COLO668 (cell line): ENCODE measurements around the gene HMX1.

Experiments
- DNase-seq: peaks from one replicate; lab custom pipeline; 2025; ENCODE audit not compliant: unreplicated experiment; lab: John Stamatoyannopoulos, UW

The HMX1 gene

DNA sequence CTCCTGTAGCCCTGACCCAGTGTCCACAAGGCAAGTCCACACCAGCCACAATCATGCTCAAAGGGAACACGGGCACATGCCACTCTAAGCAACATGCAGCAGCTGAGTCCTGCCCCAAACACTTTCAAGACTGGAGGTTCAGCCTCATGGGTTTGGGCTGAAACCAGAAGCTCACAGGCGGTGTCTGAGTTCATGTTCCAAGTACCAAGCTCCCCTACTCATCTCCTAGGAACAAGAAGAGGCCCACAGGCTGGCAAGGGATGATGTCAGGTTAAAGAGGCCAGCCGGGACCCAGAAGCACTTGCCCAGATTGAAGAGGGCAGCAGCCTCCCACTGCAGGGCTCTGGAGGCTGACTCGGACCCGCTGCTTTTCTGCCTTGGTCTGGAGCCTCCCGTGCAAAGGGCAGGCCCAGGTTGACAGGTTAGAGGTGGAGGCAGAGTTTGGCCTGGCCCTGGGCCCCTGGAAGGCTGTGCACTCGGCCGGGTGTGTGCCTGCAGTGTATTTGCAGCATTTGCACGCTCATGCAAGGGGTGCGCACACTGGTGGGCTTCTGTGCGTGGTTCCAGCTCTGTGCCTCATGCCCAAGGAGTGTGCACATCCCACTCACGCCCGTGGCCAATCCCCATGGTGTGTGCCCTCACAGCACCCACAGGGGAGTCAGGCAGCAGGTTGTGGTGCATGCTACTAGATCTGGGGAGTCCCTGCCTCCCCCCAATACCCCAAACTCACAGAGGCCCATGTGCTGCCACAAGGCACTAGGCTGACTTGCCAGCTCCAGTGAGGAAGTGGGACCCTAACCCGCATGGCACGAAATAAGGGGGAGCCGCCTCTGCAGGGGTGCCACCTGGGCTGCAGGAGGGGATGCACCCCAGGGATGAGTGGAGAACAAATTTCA lies 2.4 kb downstream of the HMX1 start:
- no peak for DNase-seq

DNA sequence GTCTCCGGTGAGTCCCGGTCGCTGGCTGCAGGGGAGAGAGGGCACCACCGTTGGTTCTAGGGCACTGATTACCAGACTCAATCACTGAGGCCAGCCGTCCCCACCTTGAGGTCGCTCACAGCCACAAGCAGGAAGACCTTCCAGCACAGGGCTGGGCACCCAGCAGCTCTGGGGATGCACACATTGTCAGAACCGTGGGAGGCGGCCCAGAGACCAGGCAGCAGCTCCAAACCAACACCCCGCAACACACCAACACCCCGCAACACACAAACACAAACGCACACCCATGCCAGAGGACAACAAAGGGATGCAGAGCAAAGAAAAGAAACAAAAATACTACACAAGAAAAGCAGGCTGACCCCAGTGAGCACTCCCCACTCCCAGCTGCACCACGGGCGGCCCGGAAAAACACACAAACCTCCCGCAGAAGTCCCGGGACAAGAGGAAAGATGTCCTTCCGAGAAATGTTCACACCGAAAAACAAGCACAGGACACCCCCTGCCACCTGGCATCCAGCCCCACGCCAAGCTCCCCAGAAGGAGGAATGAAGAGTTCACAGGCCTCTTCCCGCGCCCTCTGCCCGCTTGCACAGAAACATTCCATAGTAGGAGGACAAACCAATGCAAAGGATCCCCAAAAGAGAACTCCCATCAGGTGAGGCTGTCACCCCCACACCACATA lies 3.2 kb downstream of the HMX1 start:
- DNase-seq = no peak

DNA sequence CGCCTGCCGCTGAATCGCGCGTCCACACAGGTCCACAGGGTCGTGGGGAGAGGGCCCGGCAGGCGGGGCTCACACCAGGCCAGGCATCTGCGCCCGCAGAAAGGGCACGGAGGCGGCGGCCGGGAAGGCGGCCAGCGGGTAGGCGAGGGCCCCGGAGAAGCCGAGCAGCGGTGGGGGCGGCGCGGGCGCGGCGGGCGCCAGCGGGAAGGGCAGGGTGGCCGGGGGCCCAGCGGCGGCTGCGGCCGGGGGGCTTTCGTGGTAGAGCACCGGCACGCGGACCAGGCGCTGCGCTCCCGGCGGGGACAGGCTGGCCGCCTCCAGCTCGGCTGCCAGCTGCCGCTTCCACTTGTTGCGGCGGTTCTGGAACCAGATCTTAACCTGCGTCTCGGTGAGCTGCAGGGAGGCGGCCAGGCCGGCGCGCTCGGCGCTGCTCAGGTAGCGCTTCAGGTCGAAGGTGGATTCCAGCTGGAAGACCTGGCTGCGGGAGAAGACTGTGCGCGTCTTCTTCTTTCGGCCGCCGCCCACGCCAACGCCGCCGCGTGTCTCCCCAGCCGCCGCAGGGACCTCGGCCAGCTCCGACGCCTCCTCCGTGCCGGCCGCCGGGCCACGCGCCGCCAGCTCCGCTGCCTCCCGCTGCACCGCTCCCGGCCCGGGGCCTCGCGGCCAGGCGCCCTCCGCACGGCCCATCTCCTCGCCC lies 3.9 kb downstream of the HMX1 start:
- no peak for DNase-seq

DNA sequence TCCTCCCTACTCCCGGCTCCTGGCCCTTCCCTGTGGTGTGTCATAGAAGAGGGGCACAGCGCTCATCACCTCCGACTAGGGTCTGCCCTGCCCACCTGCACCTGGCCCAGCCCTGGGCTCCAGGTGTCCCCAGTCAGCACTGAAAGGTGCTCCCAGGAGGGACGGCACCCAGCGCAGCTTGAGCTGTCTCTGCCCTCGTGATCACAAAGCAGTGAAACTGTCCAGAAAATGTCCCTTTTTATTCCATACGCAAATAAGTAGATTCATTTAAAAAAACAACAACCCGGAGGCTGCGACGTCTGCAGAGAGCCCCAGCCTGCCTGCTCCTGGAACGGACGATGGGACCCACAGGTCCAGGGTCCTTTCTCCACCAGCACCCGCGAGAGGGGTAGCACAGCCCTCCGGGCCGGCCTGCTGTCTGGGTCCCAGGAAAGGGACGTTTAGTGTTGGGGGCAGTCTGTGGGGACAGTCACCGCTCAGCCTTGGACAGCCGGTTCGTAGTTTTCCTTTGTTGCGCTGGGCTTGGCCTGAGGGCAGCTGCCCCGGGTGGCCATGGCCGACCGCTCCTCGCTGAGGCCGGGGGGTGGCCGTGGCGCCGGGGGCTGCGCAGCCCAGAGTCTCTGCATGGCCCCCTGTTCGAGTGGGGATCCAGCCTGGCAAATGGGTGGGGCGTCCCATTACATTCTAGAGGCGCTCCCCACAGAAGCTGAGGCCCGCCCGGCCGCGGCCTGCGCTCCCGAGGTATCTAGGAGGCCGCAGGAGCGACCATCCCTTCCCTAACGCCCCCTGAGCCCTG lies 4.6 kb downstream of the HMX1 start:
- no peak for DNase-seq

DNA sequence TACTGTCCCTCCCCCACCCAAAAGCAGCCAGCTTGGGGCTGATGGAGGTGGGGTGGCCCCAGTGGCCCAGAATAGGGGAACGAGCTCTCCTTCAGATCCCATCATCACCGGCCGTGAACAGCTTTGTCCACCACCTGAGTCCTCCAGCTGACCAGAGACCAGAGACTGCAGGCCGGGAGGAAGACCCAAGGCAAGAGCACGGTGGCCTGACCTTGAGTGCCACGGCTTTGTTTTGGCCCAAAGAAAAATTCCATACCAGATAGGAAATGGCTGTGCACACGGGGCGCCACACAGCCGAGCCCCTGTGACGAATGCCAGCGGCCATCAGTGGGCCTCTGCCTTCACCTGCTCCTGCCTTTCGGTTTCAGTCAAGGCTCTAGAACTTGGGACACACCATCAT lies 5.2 kb downstream of the HMX1 start:
- DNase-seq = no peak

DNA sequence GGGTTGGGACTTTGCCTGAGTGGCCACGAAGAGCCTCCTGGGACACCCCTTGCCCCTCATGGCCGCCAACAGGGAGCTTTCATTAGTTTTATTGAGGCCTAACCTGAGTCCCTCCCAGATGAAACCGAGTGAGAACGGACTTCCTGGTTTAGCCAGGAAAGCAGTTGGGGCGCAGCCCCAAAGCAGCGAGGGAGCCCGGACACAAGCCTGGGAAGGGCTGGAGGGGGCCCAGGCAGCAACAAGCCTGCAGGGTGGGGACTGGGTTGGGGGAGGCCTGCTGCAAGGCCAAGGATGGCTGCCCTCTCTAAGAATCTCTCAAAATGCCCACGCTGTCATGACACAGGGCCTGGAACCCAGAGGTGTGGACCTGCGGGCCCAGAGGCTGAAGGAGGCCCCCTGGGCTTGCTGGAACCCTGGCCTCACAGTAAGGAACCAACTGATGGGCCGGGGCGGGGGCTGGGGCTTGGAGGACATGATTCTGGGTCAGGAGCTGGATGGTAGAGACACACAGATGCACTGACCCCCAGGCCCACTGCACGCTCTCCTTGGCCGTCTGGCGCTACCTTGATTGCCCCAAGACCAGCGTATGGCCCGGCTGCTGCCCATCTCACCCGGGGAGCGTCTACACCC lies 5.8 kb downstream of the HMX1 start:
- DNase-seq = no peak

DNA sequence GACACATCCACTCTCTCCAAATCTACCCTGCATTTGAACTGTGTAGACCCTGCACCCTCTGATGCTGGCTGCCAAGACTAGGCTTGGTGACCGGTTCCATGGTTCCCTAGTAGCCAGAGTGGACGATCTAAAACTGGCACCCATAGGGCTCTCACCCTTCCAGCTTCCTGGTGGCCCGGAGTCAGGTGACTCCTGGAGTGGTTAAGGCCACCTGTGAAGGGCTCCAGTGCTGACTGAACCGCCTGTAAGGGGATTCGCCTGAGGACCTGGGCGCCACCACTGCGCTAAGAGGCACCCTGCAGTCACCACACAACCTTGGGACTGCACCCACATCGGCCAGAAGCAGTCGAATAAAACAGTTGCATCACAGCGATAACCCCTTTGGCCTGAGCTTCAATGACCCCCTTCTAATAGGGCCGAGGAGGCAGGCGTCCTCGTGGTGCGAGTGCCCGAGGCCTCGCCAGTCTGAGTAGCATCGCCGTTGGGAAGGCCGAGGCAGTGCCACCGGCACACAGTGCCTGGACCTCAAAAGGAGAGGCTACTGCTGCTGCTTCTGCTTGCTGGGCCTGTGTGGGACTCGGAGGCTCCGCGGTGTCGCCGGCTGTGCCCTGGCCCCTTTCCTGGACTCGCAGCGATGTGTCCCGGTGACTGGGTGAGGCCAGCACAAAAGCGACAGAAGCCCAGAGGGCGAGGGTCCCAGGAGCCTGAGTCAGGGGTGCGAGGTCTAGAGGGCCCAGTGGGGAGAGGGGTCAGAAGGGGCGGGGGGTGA lies 6.5 kb downstream of the HMX1 start:
- no peak for DNase-seq

DNA sequence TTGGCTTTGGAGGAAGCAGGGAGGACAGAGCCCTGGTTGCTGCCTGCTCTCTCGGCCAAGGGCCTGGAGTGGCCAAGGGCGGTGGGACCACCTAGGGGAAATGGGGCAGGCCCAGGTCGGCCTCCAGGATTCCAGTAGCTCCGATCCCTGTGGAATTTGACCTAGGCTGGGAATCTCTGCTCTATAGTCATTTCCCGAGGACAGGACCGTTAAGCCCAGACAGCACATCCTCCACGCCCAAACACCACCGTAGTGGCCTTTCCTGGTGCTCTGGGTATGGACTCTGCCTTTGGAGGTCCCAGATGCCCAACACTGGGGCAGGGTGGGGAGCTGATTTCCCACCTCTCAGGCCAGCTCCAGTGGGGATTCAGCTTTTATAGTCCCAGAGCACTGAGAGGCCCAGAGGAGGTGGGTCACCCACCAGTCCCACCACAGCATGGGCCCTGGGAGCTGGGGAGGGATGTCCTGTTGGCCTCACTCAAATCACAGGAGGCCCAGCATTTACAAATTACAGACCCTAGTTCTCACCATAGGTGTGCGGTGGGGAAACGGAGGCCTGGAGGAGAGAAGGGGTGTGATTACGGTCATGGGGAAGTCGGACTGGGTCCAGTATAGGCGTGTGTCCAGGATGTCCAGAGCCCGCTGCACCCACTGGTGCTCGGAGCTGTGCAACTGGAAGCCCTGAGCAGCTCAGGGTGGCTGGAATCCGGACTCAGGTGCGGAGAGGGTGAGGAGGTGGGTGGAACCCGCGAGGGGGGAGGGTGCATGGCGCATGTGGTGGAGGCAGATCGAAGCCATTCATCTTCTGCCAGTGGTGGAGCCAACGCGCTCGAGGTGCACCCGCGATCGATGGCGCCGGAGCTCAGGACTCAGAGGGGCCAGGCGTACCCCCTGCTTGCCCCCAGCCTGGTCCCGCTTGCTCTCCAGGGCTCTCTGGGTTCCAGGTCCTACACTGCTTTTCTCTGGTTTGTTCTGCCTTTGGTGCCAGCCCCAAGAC lies 7.7 kb downstream of the HMX1 start:
- DNase-seq = no peak

DNA sequence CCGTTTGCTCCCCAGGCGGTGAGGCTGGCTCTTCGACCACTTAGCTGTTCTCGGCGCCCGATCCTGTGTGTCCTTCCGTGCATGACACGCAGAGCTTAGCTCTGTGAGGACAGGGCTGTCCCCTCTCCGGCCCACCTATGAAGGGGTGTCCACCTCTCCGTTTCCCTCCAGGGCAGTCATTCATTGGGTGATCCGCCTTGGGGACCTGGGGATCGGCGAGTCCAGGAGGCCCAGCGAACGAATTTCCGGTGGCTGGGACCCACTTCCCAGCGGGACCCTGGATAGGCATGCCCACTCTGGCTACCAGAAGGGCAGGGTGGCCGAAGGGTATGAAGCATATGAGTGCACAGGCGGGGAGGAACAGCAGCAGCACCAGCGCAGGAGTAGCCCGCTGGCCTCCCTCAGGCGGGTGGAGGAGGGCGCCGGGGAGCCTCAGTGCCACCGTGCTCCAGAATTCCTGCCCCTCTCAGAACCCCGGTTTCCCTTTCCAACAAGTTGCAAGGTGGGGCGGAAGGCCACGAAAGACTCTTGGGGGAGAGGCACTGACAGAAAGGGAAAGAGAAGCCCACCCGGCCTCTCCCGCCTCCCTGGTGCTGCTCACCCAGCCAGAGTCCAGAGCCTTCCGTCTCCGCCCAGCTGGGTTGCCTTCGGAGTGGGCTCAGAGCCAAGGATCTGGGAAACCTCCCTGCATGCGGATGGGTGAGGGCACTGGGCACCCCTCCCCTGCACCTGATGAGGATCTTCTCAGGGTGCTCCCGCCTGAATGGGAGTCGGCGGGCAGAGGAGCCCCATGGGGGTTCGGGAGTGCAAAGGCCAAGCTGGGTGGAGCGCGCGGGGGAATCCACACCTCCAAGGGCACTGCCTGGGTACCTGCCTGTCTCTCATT lies 8.6 kb downstream of the HMX1 start:
- DNase-seq = no peak

DNA sequence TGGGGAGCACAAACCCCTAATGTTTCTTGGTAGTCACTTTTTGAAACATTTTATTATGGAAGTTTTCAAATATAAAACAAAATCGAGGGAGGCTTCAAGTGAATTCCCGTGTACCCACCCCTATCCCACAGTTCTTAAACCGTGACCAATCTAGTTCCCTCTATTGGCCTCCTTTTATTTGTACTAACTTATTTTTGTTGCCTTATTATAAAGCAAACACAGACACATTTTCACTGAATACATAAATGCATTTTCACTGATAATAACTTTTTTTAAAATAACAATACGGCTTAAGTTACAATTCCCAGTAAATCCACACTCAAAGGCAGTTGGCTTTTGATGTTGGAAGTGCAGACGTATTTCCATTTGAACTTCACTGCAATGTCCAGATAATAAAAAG lies 9.3 kb downstream of the HMX1 start:
- no peak for DNase-seq

DNA sequence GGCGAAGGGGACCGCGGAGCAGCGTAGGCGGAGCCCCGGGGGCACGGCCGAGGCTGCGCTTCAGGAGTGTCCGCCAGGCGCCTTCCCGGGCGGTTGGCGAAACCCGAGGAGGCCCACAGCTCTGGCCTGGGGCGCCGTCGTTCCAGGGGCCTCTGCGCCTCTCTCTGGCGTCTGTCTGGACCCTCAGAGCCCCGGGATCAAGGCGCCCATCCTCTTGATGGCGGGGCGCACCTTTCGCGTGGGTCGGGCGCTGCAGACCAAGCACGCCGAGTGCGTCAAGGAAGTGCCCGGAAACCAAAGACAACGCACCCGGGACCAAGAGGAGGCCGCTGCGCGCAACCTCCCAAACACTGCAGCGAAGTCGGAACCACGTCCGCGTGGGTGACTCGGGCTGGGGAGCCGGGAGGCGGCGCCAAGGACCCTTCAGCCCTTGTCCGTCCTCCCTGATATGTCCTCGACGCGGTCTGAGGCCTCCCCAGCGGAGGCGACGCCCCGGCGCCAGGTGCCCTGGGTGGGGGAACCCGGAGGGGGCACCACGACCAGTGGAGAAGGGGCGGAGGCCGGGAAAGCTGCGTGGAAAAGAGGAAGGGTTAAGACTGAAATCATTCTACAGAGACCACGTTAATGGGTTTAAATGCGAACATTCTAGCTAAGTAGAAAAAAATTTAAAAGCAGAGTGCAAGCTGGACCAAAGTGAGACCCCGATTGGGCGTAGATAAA lies 9.9 kb downstream of the HMX1 start:
- DNase-seq = no peak

DNA sequence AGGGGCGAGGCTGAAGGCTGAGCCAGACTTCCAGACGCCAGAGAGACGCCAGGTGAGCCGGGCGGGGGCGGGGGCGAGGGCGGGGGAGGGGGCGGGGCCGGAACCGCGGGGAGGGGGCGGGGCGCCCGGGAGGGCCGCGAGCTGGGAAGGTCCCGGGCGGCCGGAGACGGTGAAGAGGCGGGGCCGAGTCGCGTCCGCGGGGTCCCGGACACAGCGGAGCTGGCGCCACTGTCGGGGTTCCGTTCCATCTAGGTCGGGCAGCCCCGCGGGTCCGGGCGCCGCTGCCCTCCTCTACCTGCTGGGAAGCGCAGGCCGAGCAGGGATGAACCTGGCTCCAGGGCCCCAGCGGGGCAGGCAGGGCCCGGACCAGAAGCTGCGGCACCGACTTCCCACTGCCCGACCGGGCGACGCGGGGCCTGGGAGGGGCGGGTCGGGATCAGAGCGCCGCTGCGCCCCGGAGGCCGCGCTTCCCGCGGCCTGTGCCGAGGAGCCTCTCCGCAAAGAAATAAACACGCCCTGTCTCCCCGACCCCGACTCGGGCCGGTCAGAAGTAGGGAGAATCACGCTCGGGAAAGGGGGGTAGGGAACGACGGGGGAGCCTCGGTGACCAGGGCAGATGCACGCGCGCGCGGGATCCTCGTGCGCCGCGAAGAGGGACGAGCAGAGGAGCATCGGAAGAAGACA lies 10.6 kb downstream of the HMX1 start:
- DNase-seq = no peak

DNA sequence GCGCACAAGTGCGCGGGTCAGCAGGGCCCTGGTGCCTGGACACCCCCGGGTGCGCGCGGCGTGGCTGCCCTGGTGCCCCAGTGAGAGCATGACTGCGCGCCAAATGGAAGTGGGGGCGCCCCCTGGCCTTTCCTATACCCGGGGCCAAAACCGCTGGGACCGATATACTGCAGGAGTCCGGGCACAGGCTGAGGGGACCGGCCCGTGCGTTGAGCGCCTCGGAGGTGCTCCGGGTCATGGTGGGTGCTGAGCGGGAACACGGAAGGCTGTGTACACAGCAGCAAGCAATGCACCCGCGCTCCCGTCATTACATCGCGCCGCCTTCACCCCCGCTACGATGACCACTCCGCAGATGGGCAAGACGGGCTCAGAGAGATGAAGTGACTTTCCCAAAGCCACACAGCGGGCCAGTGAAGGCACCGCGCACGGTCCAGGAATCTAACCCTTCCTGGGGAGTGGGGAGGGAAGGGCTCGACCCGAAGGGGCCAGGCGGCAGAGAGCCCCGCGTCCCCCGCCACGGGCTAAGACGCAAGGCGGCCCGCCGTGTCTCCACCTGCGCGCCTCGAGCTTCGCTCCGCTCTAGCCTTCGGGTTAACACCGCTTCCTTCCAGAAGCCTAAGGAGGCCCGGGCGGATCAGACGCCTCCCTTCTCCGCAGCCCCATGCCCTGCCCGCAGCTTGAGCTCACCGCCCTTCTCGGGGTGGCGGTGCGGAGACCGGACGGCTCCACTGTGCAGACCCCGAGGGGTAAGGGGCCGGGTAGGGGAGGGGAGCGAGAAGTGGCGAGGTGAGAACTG lies 11.3 kb downstream of the HMX1 start:
- DNase-seq = no peak

DNA sequence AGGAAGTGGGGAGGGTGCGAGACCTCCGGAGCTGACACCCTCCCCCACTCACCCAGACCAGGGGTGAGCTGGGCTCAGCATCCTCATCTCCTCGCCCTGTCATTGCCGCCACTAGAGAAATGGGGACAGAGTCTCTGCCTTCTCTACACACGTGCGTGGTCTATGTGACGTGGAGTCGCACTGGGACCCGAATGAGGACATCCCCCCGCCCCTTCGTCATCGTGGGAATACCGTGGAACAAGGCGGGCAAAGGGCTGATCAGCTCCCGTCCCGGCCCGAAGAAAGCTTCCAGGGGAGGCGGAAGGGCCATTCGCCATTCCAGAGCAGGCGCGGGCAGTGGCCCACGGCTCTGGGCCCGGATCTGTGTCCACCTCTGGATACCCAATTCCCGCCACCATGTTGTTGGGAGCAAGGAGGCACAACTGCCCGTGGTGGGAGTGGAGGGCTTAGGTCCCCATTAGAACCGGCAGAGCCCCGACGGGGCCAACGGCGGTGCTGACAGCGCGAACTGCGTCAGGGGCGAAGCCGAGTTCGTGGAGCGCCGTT lies 12.0 kb downstream of the HMX1 start:
- DNase-seq = no peak

DNA sequence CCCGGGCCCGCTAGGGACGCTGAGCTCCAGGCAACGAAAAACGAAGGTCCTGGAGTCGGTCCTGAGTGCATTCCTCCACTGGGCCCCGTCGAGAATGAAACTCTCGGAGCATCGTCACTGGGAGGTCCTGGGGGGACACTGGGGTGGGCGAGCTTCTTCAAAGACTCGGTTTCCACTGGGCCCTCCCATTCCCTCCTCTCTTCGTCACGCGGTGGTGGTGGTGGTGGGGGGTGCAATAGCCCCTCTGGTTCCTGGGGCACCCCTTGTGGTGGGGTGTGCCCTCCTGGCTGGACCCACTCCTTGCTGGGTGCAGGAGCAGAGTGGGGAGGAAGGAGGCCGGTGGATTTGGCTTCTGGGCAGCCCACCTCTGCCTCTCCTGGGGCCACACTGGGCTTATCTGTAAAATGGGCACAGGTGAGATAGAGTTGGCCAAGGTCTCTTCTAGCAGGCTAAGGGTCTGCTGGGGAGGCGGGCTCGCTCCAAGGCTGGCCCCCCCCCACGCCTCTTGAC lies 12.9 kb downstream of the HMX1 start:
- no peak for DNase-seq
